ENCODE results near the gene HOXA1. TPM values are rescaled to one million over a fixed set of nuclear protein-coding genes. Genes with fewer than 3 reads are reported as not detected.
A peak's percentile ranks its signal among the peaks of the same experiment; 100 is the strongest.

HOXA1 gene
- total RNA-seq, 1 experiment from 2014 or later, result 4.4 TPM

DNA sequence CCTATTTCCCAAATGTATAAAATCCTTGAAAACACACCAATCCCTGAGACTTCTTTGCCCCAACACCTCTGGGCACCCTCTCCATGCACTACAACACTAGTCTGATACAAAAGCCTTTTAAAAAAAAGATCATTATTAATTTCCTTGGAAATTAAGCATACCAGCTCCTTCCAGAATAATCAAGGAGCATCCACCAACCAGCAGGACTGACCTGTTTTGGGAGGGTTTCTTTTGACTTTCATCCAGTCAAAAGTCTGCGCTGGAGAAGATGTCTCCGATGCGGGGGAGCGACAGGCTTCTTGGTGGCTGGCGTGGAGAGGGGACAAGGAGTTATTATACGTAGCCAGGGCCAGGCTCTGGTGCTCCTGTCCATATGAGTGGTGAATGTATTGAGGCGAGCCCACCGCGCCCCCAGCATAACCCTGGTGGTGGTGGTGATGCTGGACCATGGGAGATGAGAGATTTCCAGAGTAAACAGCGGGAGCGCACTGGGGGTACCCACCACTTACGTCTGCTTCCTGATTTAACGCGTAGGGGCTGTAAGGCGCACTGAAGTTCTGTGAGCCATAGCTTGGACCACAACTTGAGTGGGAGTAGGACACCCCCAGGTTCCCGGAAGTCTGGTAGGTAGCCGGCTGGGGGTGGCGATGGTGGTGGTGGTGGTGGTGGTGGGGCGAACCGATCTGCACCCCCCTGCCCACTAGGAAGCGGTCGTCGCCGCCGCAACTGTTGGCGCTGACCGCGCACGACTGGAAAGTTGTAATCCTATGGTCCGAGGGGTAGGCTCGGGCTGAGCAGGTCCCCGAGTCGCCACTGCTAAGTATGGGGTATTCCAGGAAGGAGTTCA, 527 bp downstream of the HOXA1 start:
- H2AFZ ChIP-seq (ENCODE audit: low read length), result peak overlapping the region; percentile 90
- no peaks in the 10 kb centered on the region for H3K27me3 ChIP-seq (ENCODE audit: low read length)
- peak overlapping the region; percentile 86 for H3K4me2 ChIP-seq (ENCODE audit: low read depth, low read length, poor library complexity, severe bottlenecking)

DNA sequence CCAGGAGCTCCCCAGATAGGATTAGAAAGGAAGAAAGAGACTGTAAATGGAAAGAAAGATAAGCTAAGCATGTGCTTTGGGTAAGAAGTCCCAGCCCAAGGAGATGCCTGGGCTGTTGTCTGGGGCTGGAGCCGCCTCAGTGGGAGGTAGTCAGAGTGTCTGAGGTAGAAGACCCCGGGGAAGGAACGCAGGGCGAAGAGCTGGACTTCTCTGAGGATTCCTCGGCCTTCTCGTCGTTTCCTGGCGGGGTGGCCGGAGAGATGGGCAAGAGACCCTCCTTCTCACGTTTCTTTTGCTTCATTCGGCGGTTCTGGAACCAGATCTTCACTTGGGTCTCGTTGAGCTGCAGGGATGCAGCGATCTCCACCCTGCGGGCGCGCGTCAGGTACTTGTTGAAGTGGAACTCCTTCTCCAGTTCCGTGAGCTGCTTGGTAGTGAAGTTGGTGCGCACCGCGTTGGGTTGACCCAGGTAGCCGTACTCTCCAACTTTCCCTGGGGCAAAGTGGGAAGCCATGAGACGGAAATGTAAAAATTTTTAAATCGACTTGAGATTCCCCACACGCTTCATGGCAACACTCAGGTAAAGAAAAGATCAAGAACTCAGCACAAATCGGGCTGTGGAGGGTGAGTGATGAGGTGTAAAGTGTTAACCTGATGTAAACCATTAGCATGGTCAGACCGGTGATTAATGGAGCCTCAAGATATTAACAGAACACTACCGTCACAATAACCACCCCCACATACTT, 1.3 kb downstream of the HOXA1 start:
- Histone ChIP-seq H3K4me1 (ENCODE audit: low read length) (peaks cover 19% of the 10 kb centered on the region), H3K4me3 (ENCODE audit: low read length) (peak overlapping the region; percentile 85), H3K9ac (ENCODE audit: low read length) (no peak overlapping the region), H4K20me1 (ENCODE audit: insufficient read depth, low read depth, low read length) (no peaks in the 10 kb centered on the region), H2AFZ (ENCODE audit: low read length) (no peak overlapping the region), H3K9me3 (ENCODE audit: low read length) (no peaks in the 10 kb centered on the region), H3K9me2 (replicated peaks; ENCODE audit: insufficient read depth, low read length) (no peaks in the 10 kb centered on the region), H3K79me2 (ENCODE audit: low read length) (peaks cover 15% of the 10 kb centered on the region), H3K36me3 (ENCODE audit: insufficient read depth, low read length) (no peaks in the 10 kb centered on the region), H3K27me3 (ENCODE audit: low read length) (no peaks in the 10 kb centered on the region), H3K4me2 (ENCODE audit: low read depth, low read length, poor library complexity, severe bottlenecking) (peak overlapping the region; percentile 86), H3K27ac (ENCODE audit: low read length) (no peak overlapping the region)
- no peak for DNase-seq

More for the DNA sequence above, 527 bp downstream of the HOXA1 start:
- Histone ChIP-seq H3K4me1 (ENCODE audit: low read length) (peaks cover 19% of the 10 kb centered on the region), H3K9me2 (replicated peaks; ENCODE audit: insufficient read depth, low read length) (no peaks in the 10 kb centered on the region), H3K79me2 (ENCODE audit: low read length) (peaks cover 15% of the 10 kb centered on the region), H3K9me3 (ENCODE audit: low read length) (no peaks in the 10 kb centered on the region), H3K9ac (ENCODE audit: low read length) (peak overlapping the region; percentile 74), H3K27ac (ENCODE audit: low read length) (no peak overlapping the region), H3K36me3 (ENCODE audit: insufficient read depth, low read length) (no peaks in the 10 kb centered on the region), H4K20me1 (ENCODE audit: insufficient read depth, low read depth, low read length) (no peaks in the 10 kb centered on the region), H3K4me3 (ENCODE audit: low read length) (peak overlapping the region; percentile 85)
- peak; percentile 52 for DNase-seq

DNA sequence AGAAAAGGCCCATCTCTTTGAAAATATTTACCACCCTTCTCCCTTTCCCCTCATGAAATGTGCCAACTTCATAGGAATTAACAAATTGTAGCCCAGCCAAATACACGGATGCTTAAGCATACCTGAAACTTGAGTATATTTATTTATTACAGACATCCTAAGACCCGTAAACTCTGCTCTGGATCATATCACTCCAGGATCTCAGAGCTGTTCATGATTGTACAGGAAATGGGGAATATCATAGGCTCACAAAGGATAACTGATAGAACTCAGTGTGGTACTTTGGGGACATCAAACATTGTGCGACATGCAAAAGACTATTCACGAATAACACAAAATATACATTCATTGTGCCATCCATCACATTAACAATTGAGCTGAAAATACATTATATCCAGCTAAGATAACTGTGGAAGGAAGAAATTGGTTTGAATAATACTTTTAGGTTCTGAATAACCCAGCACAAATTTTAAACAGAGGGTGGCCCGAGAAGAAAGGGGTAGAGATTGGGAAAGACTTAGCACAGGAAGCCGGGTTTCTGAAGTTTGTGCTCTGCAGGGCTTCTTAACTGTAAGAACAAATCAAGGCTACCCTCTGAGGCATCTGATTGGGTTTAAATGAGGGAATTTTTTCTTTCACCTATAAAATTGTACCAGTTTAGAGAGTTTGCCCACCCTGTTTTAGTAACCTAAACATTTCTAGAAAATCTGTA, 2.5 kb downstream of the HOXA1 start:
- Histone ChIP-seq H3K4me3 (ENCODE audit: low read length) (no peak overlapping the region), H2AFZ (ENCODE audit: low read length) (no peak overlapping the region), H3K27me3 (ENCODE audit: low read length) (no peaks in the 10 kb centered on the region), H3K79me2 (ENCODE audit: low read length) (peaks cover 15% of the 10 kb centered on the region), H3K4me2 (ENCODE audit: low read depth, low read length, poor library complexity, severe bottlenecking) (no peak overlapping the region), H3K36me3 (ENCODE audit: insufficient read depth, low read length) (no peaks in the 10 kb centered on the region), H4K20me1 (ENCODE audit: insufficient read depth, low read depth, low read length) (no peaks in the 10 kb centered on the region), H3K9ac (ENCODE audit: low read length) (no peak overlapping the region), H3K27ac (ENCODE audit: low read length) (no peak overlapping the region), H3K9me3 (ENCODE audit: low read length) (no peaks in the 10 kb centered on the region), H3K9me2 (replicated peaks; ENCODE audit: insufficient read depth, low read length) (no peaks in the 10 kb centered on the region), H3K4me1 (ENCODE audit: low read length) (peaks cover 19% of the 10 kb centered on the region)
- DNase-seq, result no peak

DNA sequence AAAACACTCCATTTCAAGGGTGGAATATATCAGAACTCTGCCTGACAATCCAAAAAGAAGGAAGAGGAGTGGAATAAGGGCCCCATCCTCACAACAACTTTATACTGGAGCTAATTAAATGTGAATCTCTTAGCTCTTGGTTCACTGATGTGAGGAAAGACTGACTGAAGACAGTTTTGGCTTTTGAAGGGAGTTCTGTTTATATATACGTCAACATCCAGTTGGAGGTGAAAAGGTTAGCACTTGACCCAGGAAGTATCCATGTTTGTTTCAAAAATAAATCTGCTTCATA, 3.0 kb downstream of the HOXA1 start:
- H3K9me3 ChIP-seq (ENCODE audit: low read length), result no peaks in the 10 kb centered on the region
- H3K4me1 ChIP-seq (ENCODE audit: low read length), result peaks cover 18% of the 10 kb centered on the region
- no peak overlapping the region for H2AFZ ChIP-seq (ENCODE audit: low read length)
- no peaks in the 10 kb centered on the region for H3K27me3 ChIP-seq (ENCODE audit: low read length)
- H3K9me2 ChIP-seq (replicated peaks; ENCODE audit: insufficient read depth, low read length), result no peaks in the 10 kb centered on the region
- H3K36me3 ChIP-seq (ENCODE audit: insufficient read depth, low read length), result no peaks in the 10 kb centered on the region
- no peak overlapping the region for H3K4me3 ChIP-seq (ENCODE audit: low read length)
- no peaks in the 10 kb centered on the region for H4K20me1 ChIP-seq (ENCODE audit: insufficient read depth, low read depth, low read length)
- no peak for DNase-seq
- no peak overlapping the region for H3K27ac ChIP-seq (ENCODE audit: low read length)
- peaks cover 11% of the 10 kb centered on the region for H3K79me2 ChIP-seq (ENCODE audit: low read length)
- no peak overlapping the region for H3K4me2 ChIP-seq (ENCODE audit: low read depth, low read length, poor library complexity, severe bottlenecking)
- H3K9ac ChIP-seq (ENCODE audit: low read length), result no peak overlapping the region

DNA sequence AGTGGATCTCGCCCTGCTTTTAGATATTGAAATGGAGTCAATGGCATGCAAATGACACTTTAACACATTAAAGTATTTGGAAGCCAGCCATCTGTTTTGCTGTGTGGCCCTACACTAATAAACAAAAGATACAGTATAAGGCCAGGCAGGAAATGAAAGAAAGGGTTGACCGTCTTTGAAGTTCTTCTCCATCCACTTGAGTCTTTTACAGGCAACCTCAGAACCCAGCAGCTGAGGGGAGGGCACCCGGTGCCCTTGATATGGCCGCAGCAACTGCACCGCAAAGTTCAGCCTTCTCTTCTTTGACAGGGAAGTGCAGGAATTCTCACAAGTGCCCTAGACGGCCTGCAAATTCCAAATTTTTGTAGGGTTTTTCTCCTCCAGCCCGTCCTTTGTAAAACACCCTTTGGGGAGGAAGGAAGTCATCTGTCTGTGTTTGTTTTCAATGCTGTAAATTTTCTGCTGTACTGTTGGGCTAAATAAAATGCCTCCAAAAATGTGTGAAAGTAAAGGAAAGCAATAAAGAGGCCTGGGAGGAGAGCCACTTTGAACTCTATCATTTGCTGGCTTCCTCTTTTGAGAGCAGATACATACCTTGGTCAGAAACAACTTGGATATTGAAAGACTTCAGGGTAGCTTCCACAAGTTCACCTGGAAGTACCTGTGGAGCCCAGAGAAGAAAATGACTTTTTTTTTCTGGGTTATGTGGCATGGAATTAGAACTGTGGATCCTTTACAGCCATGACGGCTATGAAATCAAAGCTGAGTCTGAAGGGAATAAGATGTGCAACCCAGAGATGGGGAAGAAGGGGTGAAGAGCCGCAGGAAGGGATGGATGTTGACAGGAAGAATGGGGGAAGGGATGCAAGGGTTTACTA, 3.6 kb downstream of the HOXA1 start:
- no peaks in the 10 kb centered on the region for H3K27me3 ChIP-seq (ENCODE audit: low read length)
- H3K27ac ChIP-seq (ENCODE audit: low read length), result no peak overlapping the region
- H4K20me1 ChIP-seq (ENCODE audit: insufficient read depth, low read depth, low read length), result no peaks in the 10 kb centered on the region
- H2AFZ ChIP-seq (ENCODE audit: low read length), result no peak overlapping the region
- H3K79me2 ChIP-seq (ENCODE audit: low read length), result peaks cover 5% of the 10 kb centered on the region
- H3K4me1 ChIP-seq (ENCODE audit: low read length), result peaks cover 12% of the 10 kb centered on the region
- no peaks in the 10 kb centered on the region for H3K9me2 ChIP-seq (replicated peaks; ENCODE audit: insufficient read depth, low read length)
- DNase-seq, result no peak
- no peaks in the 10 kb centered on the region for H3K36me3 ChIP-seq (ENCODE audit: insufficient read depth, low read length)
- no peak overlapping the region for H3K9ac ChIP-seq (ENCODE audit: low read length)
- no peaks in the 10 kb centered on the region for H3K9me3 ChIP-seq (ENCODE audit: low read length)
- H3K4me3 ChIP-seq (ENCODE audit: low read length), result no peak overlapping the region
- no peak overlapping the region for H3K4me2 ChIP-seq (ENCODE audit: low read depth, low read length, poor library complexity, severe bottlenecking)

DNA sequence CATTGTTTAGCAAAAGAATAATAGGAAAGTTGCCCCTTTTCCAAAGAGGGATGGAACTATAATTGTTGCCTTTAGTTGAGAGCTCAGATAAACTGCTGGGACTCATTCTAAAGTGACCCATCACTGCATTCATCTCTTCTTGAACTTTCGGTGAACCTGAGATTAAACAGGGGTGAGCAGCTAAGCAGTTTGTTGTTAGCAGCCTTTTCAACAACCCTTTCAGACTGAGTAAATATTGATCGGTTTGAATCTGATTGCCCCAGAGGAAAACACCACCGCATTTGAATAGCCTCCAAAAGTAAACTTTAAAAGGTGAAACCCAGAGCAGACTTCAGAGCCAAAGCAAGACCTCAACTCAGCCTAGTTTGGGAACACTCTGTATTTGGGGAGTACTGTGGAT, 4.7 kb downstream of the HOXA1 start:
- Histone ChIP-seq H3K9me3 (ENCODE audit: low read length) (no peaks in the 10 kb centered on the region), H3K27ac (ENCODE audit: low read length) (no peak overlapping the region), H2AFZ (ENCODE audit: low read length) (no peak overlapping the region), H3K4me1 (ENCODE audit: low read length) (peaks cover 8% of the 10 kb centered on the region), H3K36me3 (ENCODE audit: insufficient read depth, low read length) (no peaks in the 10 kb centered on the region), H3K27me3 (ENCODE audit: low read length) (no peaks in the 10 kb centered on the region), H3K9ac (ENCODE audit: low read length) (no peak overlapping the region), H3K4me2 (ENCODE audit: low read depth, low read length, poor library complexity, severe bottlenecking) (no peak overlapping the region), H3K79me2 (ENCODE audit: low read length) (no peaks in the 10 kb centered on the region), H3K9me2 (replicated peaks; ENCODE audit: insufficient read depth, low read length) (no peaks in the 10 kb centered on the region), H3K4me3 (ENCODE audit: low read length) (no peak overlapping the region), H4K20me1 (ENCODE audit: insufficient read depth, low read depth, low read length) (no peaks in the 10 kb centered on the region)
- DNase-seq, result no peak

DNA sequence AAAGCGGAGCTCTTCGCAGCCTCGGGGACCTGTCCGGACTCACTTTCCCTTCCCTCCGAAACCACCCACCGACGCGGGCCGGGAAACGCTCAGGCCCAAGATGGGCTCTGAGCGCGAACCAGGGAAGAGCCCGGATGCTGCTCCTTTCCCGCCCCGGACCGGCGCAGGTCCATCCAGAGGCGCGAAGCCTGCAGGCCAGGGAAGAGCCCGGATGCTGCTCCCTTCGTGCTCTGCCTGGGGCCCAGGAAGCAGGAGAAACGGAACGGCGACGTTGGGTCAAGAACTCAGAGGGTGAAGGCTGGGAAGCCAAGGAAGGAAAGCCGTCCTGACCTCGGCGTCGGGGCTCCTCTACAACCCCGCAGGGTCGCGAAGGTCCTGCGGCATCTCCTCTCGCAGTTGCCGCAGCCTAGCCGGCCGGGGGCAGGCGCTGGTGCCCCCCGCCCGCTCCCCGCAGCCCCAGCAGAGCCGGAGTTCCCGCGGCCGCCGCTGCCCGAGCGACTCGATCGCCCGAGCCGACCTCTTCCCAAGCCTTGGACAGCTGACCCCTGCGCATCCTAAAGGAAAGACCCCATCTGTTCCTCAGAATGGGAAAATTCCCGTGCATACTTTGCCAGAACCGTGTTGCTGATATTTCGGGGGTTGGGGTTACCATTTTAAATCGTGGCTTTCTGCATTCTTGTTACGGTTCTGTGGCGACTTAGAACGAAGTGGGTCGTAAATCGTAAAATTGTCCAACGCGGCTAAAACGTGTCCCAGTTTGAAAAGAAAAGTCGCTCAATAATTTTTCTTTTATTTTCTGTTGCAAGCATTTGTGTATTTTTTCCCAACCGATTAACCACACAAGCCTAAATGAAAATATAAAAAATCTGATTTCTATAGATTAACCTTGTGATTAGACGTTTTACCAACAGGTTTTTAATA, 7.5 kb downstream of the HOXA1 start:
- Histone ChIP-seq H3K27ac (ENCODE audit: low read length) (no peak overlapping the region), H2AFZ (ENCODE audit: low read length) (no peak overlapping the region)

More for the DNA sequence above, 7.5 kb downstream of the HOXA1 start:
- Histone ChIP-seq H3K9me3 (ENCODE audit: low read length) (no peaks in the 10 kb centered on the region), H3K4me2 (ENCODE audit: low read depth, low read length, poor library complexity, severe bottlenecking) (no peak overlapping the region), H3K79me2 (ENCODE audit: low read length) (no peaks in the 10 kb centered on the region), H3K9ac (ENCODE audit: low read length) (no peak overlapping the region), H3K9me2 (replicated peaks; ENCODE audit: insufficient read depth, low read length) (no peaks in the 10 kb centered on the region), H3K4me3 (ENCODE audit: low read length) (no peak overlapping the region), H3K4me1 (ENCODE audit: low read length) (no peaks in the 10 kb centered on the region), H4K20me1 (ENCODE audit: insufficient read depth, low read depth, low read length) (no peaks in the 10 kb centered on the region), H3K36me3 (ENCODE audit: insufficient read depth, low read length) (no peaks in the 10 kb centered on the region), H3K27me3 (ENCODE audit: low read length) (no peaks in the 10 kb centered on the region)
- DNase-seq, result no peak

All from Karpas-422 (cell line).